ENCODE data around the gene HSPB6. TPM values are rescaled to one million over a fixed set of nuclear protein-coding genes. Genes with fewer than 3 reads are reported as not detected.

HSPB6 gene
- total RNA-seq, 2 donors from 2014 or later = 78.6 to 130 TPM

DNA sequence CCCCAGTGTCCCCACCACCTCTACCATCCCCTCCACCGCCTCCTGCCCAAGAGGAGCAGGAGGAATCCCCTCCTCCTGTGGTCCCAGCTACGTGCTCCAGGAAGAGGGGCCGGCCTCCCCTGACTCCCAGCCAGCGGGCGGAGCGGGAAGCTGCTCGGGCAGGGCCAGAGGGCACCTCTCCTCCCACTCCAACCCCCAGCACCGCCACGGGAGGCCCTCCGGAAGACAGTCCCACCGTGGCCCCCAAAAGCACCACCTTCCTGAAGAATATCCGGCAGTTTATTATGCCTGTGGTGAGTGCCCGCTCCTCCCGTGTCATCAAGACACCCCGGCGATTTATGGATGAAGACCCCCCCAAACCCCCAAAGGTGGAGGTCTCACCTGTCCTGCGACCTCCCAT lies 36.2 kb downstream of the HSPB6 start:
- Histone ChIP-seq H3K4me1 (ENCODE audit: control insufficient read depth in 1 of 2, low read depth in 2 of 2) (peaks cover 15 to 23% of the 10 kb centered on the region in 2 donors), H3K27me3 (replicated peaks; ENCODE audit: insufficient read depth) (no peaks in the 10 kb centered on the region), H3K4me3 (no peak overlapping the region), H3K9me3 (no peaks in the 10 kb centered on the region), H3K27ac (no peak overlapping the region), H3K36me3 (peaks cover 50% of the 10 kb centered on the region)
- DNase-seq (ENCODE audit: low spot score) = no peak
- TF ChIP-seq, protein P1, sequence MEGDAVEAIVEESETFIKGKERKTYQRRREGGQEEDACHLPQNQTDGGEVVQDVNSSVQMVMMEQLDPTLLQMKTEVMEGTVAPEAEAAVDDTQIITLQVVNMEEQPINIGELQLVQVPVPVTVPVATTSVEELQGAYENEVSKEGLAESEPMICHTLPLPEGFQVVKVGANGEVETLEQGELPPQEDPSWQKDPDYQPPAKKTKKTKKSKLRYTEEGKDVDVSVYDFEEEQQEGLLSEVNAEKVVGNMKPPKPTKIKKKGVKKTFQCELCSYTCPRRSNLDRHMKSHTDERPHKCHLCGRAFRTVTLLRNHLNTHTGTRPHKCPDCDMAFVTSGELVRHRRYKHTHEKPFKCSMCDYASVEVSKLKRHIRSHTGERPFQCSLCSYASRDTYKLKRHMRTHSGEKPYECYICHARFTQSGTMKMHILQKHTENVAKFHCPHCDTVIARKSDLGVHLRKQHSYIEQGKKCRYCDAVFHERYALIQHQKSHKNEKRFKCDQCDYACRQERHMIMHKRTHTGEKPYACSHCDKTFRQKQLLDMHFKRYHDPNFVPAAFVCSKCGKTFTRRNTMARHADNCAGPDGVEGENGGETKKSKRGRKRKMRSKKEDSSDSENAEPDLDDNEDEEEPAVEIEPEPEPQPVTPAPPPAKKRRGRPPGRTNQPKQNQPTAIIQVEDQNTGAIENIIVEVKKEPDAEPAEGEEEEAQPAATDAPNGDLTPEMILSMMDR (IDR thresholded peaks at IDR 0.05) = no peak
- no peak for ATAC-seq (ENCODE audit: insufficient number of reproducible peaks, low FRiP score, low read depth)

DNA sequence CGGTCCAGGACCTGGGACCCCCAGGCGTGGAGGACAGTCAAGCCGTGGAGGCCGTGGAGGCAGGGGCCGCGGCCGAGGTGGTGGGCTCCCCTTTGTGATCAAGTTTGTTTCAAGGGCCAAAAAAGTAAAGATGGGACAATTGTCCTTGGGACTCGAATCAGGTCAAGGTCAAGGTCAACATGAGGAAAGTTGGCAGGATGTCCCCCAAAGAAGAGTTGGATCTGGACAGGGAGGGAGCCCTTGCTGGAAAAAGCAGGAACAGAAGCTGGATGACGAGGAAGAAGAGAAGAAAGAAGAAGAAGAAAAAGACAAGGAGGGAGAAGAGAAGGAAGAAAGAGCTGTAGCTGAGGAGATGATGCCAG lies 36.7 kb downstream of the HSPB6 start:
- DNase-seq (ENCODE audit: low spot score) = no peak
- peaks cover 16 to 26% of the 10 kb centered on the region in 2 donors for H3K4me1 ChIP-seq (ENCODE audit: control insufficient read depth in 1 of 2, low read depth in 2 of 2)
- no peak overlapping the region for H3K4me3 ChIP-seq
- no peak for ATAC-seq (ENCODE audit: insufficient number of reproducible peaks, low FRiP score, low read depth)
- H3K27me3 ChIP-seq (replicated peaks; ENCODE audit: insufficient read depth) = no peaks in the 10 kb centered on the region
- no peak overlapping the region for H3K27ac ChIP-seq
- TF ChIP-seq, protein P1 (IDR thresholded peaks at IDR 0.05) = no peak
- peaks cover 45% of the 10 kb centered on the region for H3K36me3 ChIP-seq
- no peaks in the 10 kb centered on the region for H3K9me3 ChIP-seq

DNA sequence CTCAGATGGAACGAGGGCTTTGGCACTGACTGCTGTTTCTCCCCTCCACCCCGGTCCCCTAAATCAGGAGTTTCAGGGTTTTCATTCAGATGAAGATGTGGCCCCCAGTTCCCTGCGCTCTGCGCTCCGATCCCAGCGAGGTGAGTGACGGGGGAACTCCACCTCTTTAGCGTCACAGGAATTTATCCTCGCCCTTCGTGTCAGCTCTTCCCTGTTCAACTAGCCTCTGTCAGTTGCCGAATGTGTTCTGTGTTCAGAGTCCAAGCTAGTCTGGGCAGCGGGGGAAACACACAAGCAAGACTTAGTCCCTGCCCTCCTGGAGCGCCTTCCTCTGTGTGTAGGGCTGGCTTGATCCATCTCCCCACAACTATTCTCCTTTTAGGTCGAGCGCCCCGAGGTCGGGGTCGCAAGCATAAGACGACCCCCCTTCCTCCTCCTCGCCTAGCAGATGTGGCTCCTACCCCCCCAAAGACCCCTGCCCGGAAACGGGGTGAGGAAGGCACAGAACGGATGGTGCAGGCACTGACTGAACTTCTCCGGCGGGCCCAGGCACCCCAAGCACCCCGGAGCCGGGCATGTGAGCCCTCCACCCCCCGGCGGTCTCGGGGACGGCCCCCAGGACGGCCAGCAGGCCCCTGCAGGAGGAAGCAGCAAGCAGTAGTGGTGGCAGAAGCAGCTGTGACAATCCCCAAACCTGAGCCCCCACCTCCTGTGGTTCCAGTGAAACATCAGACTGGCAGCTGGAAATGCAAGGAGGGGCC lies 37.2 kb downstream of the HSPB6 start:
- H3K27ac ChIP-seq = no peak overlapping the region
- DNase-seq (ENCODE audit: low spot score) = no peak
- H3K4me3 ChIP-seq = peak overlapping the region; percentile 80

DNA sequence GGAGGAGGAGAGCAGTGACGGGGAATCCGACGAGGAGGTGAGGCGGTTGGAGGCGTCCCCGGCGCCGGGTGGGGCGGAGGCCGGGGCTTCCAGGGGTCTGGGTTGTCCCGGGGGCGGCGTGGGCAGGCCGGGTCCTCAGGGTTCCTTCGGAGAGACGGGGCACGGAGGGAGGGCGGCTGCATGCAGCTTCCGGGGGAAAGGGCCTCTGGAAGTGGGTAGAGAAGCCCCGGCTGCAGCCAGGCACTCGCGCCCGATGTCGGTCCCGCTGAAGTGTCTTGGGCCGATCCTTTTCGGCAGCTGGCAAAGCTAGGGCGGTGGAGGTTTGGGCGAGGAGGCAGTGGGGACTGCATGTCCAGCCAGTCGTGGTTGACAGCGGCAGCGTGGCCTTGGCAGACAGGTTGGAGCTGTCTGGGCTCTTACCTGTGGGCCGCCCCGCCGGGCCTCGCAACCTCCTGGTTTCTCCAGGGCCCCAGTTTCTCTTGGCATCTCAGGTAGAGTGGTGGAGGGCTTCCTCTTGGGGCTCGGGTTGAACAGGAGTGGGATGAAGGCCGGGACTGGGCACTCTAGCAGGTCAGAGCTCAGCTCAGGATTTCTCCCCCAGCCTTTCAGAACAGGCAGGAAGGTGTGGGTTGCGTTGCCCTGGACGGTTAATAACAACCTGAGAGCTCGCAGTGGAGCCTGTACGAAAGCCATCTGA lies 38.3 kb downstream of the HSPB6 start:
- Histone ChIP-seq H3K27ac (peak overlapping the region; percentile 59 to 71), H3K27me3 (replicated peaks; ENCODE audit: insufficient read depth) (no peaks in the 10 kb centered on the region), H3K4me1 (ENCODE audit: control insufficient read depth in 1 of 2, low read depth in 2 of 2) (peaks cover 16 to 26% of the 10 kb centered on the region in 2 donors), H3K9me3 (no peaks in the 10 kb centered on the region), H3K36me3 (peaks cover 28% of the 10 kb centered on the region), H3K4me3 (peak overlapping the region; percentile 80)
- no peak for ATAC-seq (ENCODE audit: insufficient number of reproducible peaks, low FRiP score, low read depth)
- TF ChIP-seq, protein P1 (IDR thresholded peaks at IDR 0.05) = no peak
- DNase-seq (ENCODE audit: low spot score) = no peak

More for the DNA sequence above, 37.2 kb downstream of the HSPB6 start:
- H3K4me1 ChIP-seq (ENCODE audit: control insufficient read depth in 1 of 2, low read depth in 2 of 2) = peaks cover 16 to 26% of the 10 kb centered on the region in 2 donors
- H3K27me3 ChIP-seq (replicated peaks; ENCODE audit: insufficient read depth) = no peaks in the 10 kb centered on the region
- H3K9me3 ChIP-seq = no peaks in the 10 kb centered on the region
- no peak for ATAC-seq (ENCODE audit: insufficient number of reproducible peaks, low FRiP score, low read depth)
- peaks cover 39% of the 10 kb centered on the region for H3K36me3 ChIP-seq
- TF ChIP-seq, protein P1 (IDR thresholded peaks at IDR 0.05) = no peak

DNA sequence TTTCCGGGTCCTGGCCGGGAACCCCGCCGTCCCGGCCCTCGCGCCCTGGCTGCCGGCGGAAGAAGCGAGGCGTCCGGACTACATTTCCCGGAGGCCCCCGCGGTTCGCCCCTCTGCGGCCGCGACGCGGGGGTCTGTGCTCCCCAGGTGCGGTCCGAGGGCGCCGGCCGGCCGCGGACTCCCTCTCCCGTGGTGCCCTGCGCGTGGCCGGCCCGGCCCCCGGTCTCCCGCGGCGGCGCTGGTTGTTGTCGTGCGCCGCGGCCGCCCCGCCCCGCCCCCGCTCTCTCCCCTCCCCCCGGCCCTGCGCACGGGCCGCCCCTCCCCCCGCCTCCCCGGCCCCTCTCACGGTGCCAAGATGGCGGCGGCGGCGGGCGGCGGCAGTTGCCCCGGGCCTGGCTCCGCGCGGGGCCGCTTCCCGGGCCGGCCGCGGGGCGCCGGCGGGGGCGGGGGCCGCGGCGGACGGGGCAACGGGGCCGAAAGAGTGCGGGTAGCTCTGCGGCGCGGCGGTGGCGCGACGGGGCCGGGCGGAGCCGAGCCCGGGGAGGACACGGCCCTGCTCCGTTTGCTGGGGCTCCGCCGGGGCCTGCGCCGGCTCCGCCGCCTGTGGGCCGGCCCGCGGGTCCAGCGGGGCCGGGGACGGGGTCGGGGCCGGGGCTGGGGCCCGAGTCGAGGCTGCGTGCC lies 39.0 kb downstream of the HSPB6 start, which contains the start of gene KMT2B:
Gene KMT2B (plus strand): TSS at position 339 of the 680 bp plus-strand sequence. CDS start 16 bp downstream, at position 355.
- ATAC-seq (ENCODE audit: insufficient number of reproducible peaks, low FRiP score, low read depth) (peak; percentile 58), DNase-seq (ENCODE audit: low spot score) (no peak)

More for the DNA sequence above, 39.0 kb downstream of the HSPB6 start, which contains the start of gene KMT2B:
- no peaks in the 10 kb centered on the region for H3K9me3 ChIP-seq
- no peaks in the 10 kb centered on the region for H3K27me3 ChIP-seq (replicated peaks; ENCODE audit: insufficient read depth)
- H3K36me3 ChIP-seq = peaks cover 21% of the 10 kb centered on the region
- H3K4me3 ChIP-seq = peak within 1 kb of the TSS; percentile 82
- peak within 1 kb of the TSS; percentile 71 to 74 for H3K27ac ChIP-seq
- peaks cover 16 to 26% of the 10 kb centered on the region in 2 donors for H3K4me1 ChIP-seq (ENCODE audit: control insufficient read depth in 1 of 2, low read depth in 2 of 2)
- TF ChIP-seq, protein P1 (IDR thresholded peaks at IDR 0.05) = no peak

Measured in thoracic aorta (tissue), 2 donors.